Stimulated activated CD4-positive, alpha-beta T cell treated with anti-CD3 and anti-CD28 coated beads, Interleukin-4, amount 100 ng/mL, for 1 hour (primary cell): Measurements from ENCODE around the gene ANGPTL7.

Experiments used
- DNase-seq: peaks from one replicate; pipeline ENCODE4 v3.0.0-alpha.2; 2020

Gene ANGPTL7

DNA sequence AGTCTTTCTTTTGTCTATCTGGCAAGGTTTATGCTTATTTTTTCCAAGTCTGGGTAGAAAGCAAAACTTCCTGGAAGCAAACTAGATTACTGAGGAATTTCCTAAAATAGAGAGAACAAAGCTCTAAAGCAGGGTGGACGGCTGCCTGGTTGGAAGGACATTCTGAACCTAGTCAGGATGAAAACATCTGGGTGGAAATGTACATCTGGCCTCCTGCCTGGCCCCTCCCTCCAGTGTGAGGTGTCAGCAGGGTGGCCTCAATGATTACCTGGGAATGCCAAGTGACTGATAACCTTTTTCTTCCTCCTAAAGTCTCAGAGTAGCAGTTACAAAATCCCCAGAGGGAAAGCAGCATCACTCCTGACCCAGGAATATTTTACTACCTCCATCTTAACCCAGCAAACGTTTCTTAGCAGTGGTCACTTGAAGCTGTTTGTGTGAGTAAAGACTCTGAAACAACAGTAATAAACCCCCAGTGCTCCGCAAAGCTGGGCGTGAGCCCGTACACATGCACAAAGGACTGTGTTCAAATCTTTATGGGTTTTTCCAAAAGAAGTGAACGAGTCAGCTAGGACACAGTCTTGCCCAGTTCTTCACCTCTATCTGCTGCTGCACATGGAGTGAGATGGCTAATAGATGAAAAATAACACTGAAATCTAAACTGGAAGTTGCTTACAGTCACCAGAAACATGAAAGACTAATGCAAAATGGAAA lies 18.9 kb downstream of the ANGPTL7 start:
- DNase-seq: no peak

DNA sequence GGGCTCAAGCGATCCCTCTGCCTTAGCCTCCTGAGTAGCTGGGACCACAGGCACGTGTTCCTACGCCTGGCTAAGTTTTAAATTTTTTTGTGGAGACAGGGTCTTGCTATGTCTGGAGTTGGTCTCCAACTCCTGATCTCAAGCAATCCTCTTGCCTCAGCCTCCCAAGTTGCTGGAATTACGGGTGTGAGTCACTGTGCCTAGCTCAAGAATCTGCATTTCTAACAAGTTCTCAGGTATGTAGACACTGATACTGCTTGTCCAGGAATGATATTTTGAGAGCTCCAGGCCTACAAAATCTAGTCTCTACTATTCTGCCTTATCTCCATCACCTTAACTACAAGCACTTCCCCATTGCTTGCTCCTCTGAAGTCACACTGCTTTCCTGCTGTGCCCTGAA lies 22.3 kb downstream of the ANGPTL7 start:
- DNase-seq: no peak

DNA sequence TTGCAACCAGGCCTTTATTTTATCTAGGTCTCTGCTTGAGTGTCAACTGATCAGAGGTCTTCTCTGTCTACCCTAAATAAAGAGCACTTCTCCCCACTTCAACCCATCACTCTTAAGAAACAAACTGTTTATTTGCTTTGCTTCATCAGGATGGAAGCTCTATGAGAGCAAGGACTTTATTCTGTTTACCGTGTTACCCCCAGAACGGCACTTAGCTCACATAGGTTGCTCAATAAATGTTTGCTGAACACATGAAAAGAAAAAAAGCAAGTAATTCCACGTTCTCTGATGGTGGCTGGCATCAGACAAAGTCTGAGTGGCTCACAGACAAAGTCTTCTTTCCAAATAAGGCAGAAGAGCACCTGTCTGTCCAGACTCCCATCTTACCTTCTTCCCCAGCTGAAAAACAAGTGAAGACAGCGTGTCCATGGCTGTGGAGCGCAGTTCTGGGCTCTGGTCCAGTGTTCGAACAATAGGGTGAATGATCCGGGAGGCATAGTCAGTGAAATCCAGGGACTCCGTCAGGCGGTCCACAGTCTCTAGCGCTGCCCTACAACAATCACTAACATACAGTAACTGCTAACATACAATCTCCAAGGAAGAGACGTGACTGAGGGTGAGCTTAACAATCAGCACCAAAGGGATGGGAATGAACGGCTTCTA lies 22.9 kb downstream of the ANGPTL7 start:
- no peak for DNase-seq

DNA sequence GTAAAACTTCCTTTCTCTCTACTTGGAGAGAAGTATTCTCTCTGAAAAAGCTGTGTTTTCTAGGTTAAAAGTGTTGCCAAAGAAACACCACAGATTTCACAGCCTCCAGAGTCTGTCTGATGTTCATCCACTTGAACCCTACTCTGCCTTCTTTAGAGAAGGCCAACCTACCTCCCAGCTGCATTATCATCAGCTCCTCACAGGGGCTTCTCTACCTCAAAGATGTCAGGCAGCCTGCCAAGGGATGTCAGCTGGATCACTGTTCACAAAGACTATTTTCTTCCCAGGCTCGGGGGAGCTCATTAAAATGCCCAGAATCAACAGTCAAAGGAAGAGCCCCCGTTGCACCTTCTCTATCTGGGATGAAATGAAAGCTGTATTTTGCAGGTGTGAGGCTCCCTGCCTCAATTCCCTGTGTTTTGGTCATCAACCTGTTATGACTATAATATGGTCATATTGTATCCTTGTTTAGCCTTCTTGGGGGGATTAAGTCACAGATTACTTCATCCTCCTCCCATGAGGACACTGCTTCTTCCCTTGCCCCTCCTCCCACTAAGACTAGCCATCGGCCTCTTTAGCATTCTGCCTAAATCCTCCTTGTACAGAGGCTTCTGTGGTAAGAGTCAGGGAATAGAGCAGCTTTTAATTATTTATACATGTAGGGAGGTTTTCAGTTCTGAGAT lies 25.7 kb downstream of the ANGPTL7 start:
- no peak for DNase-seq

DNA sequence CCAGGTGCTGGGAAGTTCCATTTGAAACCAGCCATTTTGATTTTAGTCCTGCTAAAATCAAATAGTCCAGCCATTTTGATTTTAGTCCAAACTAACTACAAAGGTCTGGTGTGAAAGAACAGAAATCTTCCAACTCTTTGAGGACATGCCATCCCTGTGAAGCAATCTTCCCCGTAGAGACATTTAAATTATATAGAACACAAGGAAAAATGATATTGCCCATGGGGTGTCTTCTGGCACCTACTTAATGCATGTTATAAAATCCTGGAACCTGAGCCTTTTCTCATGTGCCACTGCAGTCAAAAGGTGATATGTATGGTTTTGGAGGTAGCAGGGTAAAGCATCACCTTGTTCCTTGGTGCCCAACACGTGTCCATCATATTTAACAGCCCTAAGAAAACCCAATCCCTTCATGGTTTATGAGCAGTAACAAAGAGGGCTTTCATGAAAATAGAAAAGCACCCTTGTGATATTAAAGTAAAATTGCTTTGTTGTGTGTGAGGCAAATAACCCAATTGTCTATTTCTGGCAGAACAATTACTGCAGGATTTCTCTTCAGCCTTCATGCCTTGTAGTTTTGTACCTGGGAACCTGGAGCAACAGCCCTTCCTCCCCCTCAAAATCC lies 26.3 kb downstream of the ANGPTL7 start:
- no peak for DNase-seq

DNA sequence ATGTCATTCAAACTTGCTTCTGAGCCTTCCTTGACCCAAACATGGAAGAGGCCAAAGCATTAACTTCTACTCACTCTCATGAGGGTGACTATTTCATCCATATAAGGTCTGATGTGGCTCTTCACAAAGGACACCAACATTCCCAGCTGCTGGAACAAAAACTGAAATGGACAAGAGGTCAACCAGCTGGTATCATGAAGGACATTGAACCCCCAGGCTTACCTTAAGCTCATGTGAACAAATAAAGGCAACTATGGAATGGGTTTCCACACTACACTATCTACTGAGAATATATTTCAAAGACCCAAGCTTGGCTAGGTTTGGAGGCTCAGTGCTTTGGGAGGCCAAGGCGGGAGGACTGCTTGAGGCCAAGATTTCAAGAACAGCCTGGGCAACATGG lies 26.9 kb downstream of the ANGPTL7 start:
- no peak for DNase-seq

DNA sequence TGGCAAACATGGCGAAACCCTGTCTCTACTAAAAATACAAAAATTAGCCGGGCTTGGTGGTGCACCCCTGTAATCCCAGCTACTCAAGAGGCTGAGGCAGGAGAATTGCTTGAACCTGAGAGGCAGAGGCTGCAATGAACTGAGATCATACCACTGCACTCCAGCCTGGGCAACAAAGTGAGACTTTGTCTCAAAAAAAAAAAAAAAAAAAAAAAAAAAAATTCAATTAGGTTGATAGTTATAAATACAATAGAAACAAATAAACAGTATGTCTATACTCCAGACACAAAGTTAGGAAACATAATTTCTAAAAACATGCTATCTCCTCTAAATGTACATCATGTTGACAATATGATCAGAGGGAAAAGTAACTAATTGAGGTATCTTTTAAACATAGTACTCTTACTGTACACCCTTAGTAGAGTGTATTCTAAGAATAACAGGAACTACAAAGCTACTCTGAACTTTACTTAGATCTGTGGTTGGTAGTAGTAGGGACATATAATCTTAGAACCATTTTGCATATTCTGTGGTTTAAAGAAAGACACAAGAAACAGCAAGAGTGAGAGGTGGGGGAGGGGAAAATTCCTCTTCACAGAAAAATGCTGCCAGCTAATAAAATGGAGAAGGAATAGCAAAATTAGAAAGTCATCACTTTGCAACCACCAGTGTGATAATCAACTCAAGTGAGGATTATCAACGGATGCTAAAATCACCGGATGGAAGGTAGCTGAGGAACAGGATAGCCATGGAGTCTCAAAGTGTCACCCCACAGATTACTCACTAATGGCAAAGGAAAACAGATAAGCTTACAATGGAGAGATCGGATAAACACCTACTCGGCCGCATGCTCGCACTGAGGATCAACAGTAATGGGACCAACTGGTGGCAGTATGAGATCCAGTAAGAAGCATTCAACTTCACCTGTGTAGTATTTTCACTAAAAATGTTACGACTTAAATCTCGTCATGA lies 38.2 kb downstream of the ANGPTL7 start:
- no peak for DNase-seq

DNA sequence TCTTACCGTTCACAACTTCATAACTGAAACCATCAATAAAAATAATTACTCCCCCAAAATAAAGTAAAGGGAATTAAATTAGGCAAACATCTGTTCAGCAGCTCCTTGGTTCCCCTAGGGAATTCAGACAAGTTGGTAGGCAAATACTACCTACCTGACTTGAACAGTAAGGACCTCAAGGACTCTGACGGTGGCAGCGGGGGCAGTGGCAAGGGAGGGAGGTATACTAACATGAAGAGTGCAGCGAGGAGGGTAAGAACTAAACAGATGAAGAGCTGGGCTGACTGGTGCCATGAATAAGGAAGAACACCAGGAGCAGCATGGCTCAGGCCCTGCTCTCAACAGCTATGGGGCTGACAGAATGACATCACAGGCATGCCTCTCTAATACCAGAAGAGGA lies 40.0 kb downstream of the ANGPTL7 start:
- no peak for DNase-seq

DNA sequence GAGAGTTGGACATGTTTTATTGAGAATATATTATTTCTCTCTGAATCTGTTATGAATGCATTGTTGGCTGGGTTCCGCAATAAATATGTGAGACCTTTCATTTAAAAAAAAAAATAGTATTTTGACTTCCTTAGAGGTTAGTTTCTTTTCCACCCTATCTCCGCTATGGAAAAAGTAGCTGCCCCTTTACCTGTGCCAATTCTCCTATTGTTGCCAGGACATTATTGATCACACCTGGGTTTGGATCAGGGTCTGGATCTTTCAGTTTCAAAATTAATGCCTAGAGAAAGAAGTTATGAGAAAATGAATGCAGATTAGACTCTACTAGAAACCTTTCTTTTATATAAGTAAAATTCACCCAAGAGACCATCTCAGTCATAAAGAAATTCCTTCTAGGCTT lies 44.1 kb downstream of the ANGPTL7 start:
- no peak for DNase-seq

DNA sequence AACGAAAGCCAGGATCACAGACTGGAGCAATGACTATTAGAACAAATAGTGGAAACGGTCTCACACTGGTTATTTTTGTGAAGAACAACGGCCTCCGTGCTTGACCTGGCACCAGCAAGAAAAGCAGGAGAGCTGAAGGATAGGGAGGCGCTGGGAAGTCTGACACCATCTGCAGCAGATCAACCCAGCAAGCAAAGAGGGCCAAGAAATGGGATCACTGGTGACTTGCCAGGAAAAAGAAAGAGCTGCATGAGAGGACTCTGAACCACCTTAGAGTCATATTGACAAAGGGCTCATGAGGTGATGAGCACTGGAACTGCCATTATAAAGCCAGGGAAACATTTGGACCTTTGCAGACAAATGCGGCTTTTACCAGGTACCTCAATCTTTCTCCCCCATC lies 48.2 kb downstream of the ANGPTL7 start:
- DNase-seq: no peak

DNA sequence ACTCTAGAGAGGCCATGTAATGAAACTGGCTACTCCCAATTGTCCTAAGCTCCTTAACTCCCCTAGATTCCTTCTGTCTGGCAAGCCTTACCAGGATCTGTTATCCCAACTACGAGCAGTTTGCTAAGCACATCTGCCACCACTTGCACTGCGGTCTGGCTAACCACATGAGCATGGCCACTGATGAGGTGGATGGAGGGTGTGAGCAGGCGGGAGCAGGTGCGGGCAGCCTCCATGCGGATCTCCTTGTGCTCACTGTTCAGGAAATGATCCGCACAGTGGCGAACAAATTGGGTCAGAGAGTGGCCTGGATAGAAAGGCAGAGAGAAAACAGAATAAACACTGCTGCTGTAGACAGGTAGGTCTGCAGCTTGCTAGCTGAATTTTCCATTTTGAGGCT lies 49.2 kb downstream of the ANGPTL7 start:
- DNase-seq: no peak

DNA sequence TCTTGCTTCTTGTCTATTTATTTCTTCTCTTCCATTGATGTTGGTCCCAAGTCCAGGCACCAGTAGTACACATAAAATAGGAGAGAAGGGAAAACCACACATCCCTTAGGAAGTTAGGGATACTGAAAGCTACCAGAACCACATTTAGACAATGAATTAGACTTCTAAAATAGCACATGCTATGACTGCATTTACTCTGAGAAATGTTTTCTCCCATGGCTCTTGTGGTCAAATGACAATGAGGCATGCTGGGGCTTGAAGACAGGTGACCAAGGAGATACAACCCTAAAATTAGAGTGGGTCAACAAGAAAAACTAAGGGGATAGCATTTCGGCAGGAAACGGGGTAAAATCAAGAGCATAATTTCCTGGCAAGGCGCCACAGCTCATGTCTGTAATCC lies 56.1 kb downstream of the ANGPTL7 start:
- no peak for DNase-seq
